GM08714 (cell line): ENCODE data around the gene SUPT4H1.
A peak's percentile ranks its signal among the peaks of the same experiment; 100 is the strongest.

Experiments
- H3K4me3 ChIP-seq: fragments of 200-500 bp; sonication (Bioruptor generic); 2 replicates; pipeline ENCODE4 v1.5.1; 2014; ENCODE audit warnings: mild to moderate bottlenecking, low read length, inconsistent platforms
- ZNF274 ChIP-seq: IDR thresholded peaks from 2 replicates; pipeline ENCODE4 v1.6.1; 2012; ENCODE audit warnings: mild to moderate bottlenecking, low read depth, low read length

The SUPT4H1 gene

DNA sequence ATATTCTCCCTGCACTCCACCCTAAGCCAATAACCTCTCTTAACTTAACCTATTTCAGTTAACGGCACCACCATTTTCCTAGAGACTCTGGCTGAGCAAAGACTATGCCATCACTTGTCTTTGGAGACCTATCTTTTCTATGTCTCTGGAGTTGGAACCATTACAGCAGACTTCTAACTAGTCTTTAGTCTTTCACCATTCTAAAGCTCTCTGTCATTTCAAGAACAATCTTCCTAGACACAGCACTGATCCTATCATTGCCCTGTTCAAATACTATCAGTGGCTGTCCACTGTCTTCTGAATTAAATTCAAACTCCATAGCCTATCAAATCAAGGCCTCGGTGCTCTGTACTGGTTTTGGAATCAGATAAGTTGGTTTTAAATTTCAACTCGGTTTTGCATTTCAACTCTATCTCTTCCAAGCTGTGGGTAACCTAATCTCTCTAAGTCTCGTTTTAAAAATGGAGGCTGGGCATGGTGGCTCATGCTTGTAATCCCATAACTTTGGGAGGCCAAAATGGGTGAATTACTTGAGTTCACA is 33.4 kb upstream of the SUPT4H1 start:
- H3K4me3 ChIP-seq: no peak overlapping the region
- no peak for TF ChIP-seq ZNF274

DNA sequence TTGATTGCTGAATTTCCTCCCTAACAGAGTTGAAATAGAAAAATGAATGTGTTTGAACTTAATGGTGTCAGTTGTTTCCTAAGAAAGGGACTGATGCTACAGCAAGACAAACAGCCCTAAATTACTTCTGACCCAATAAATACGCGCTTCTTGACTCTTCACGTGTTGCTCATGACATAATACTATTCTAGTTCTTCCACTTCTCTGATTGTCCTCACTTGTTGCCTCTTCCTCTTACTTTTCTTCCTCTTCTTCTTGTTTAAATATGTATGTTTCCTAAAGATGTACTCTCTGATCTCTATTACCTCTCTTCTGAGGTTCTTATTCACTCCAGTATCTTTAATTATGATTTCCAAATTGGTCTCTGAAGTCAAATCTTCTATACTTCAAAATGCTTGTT is 32.9 kb upstream of the SUPT4H1 start:
- H3K4me3 ChIP-seq: no peak overlapping the region
- TF ChIP-seq ZNF274: no peak

DNA sequence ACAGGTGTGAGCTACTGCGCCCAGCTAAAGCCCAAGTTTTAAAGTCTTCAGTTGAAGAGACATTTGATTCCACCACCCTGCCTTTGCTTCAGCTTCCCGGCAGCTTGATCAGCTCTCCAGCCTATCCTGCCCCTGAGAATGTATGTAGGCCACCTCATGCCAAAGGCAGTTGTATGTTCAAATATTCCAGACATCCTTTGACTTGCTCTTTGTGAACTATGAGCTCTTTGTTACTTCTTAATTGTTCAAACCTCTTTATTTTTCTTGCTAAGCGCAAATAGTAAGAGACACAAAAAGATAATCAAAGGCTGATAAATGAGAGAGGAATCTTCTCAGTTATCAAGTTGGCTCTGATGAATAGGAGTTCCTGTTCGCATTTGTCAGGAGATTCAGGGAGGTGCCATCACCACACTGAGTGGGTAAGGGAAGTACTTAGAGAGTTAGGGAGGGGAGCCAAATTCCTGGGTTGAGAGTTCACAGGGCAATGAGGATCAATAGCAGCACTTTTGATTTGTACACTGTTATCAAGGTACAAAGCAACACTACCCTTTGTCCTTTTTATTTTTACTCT is 32.0 kb upstream of the SUPT4H1 start:
- no peak overlapping the region for H3K4me3 ChIP-seq
- TF ChIP-seq ZNF274: no peak

DNA sequence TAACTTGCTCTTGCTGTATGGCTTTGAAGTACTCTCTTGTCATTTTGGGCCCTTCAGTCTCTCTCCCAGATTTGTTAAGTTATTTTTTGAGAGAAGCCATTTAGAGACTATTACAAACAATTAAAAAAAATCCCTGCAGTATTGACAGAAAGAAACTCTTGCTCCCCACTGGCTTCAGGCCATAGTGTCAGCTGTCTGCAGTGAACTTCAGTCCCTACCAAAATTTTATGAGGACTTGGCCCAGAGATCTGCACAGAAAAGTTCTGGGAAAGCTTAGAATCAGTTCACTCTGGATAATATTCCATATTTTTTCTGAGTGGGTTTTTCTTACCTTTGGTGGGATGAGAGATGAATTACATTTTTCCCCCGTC is 30.9 kb upstream of the SUPT4H1 start:
- peak overlapping the region; percentile 4; the same call in 1 of the 2 replicates for H3K4me3 ChIP-seq
- no peak for TF ChIP-seq ZNF274

DNA sequence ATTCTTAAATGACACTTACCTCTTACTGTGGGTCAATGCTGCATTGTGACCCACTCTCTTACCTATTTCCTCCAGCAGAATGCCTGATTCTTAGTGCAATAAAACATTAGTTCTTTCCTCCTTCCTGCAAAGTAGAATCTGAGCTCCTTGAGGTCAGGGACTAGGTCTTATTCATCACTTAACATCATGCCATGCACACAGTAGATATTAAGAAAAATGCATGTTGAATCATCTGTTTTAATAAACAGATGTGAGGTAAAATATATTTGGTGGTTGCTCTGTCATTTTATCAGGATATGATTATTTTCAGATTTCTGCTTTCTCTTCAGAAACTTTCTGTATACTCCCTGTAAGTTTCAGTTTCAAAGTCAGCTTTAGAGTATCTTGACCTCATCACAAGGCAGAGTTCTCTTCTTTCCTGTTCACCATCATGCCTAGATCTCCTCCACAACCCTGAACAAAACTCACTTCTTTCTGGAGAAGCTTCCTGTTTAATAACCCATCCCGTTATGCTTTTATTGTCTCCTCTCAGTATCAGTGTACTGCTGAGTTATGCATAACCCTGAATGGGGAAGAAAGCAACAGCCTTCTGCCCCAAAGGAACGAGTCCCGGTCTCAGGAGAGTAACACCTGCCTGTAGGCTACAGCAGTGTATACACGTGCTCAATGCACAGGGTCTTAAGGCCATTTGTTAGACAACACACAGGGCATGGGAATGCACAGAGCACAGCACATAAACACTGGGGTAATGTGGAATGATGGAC is 30.3 kb upstream of the SUPT4H1 start:
- TF ChIP-seq ZNF274: no peak
- peak overlapping the region; percentile 4; the same call in 1 of the 2 replicates for H3K4me3 ChIP-seq

DNA sequence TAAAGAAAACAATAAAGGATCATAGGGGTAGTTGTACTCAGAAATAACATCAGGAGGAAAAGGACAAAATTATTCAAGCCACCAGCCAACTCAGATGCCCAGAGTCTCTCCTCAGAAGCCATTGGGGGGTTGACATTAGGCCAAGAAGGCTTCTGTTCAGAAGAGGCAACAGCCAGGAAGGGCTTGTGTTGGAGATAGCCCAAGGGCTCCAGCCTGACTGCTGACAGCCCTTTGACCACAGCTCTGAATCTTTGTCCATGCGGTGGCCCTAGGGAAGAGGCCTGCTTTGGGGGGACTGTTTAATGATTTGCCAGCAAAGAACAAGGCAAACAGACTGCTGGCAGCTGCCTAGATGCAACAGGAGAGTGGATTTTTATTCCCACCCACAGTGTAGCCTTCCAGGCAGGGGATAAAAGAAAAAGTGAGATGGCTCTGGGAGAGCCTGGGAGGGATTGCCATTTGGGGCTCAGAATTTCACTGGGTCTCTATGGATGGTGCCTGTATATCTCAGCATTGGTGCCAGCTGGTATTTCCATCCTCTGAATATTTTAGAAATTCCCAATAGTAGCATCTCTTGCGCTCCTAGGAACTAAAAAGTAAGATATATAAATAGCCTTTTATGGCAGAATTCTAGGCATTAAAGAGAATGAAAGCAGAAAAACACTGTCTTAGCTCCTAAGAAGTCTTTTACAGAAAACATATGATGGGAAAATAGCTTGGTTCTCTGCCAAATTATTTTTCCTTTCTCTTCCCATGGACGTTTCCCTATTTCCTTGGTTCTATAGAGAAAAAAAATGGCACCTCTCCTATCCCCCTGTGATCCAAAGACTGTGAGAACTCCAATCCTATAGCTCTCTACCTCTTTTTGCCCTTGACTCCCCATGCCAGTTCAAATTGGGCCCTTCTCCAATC is 29.4 kb upstream of the SUPT4H1 start:
- TF ChIP-seq ZNF274: no peak
- no peak overlapping the region for H3K4me3 ChIP-seq

DNA sequence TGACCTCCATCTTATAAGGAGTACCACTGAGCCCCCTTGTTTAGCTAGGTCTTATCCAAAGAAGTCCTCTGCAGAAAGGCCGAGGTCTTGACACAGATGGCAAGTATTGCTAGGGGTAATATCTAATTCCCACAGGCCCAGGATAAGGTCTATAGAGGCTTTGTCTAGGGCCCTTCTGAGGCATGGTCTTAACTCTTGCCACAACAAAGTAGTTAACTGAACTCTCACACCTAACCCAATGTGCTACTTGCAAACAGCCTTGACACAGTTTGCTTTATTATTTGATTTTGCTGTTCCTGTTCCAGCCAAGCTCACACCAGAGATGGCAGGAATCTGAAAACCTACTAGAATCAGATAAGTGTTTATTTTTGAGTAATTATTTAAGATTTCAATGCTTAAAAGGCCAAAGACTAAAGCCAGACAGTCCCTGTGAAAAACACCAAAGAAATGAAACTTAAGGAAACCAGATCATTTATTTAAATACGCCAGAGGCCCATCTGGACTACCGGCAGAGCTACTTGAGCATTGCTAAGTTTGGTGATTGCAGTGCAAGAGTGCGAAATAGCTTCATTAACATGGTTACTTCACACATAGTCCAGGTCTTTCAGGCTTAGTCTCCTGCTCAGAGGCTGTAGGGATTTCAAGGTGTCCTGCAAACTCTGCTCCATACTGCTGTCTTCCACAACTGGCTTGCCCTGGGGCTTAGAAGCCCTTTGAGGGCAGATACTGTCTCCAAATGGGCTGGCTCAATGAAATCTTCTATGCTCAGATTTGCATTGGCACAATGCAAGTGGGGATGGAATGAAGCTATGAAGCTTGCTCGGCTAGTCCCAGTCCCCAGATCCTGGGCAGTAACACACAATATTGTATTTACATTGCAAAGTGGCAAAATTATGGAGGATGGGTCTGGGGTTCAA is 28.5 kb upstream of the SUPT4H1 start:
- no peak for TF ChIP-seq ZNF274
- H3K4me3 ChIP-seq: no peak overlapping the region

DNA sequence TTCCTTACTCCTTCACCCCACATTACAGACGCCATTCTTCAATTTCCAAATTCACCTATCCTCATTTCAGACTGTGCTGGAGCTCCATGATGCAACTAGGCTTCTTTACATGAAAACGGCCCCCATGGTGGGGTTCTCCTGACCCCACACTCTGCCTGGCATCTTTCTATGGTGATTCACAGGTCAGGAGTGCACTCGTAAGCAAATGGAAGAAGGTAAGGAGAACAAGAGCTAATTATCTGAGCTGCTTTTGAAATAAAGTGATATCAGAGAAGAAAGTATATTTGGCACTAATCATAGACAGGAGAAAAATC is 27.5 kb upstream of the SUPT4H1 start:
- no peak overlapping the region for H3K4me3 ChIP-seq
- no peak for TF ChIP-seq ZNF274

DNA sequence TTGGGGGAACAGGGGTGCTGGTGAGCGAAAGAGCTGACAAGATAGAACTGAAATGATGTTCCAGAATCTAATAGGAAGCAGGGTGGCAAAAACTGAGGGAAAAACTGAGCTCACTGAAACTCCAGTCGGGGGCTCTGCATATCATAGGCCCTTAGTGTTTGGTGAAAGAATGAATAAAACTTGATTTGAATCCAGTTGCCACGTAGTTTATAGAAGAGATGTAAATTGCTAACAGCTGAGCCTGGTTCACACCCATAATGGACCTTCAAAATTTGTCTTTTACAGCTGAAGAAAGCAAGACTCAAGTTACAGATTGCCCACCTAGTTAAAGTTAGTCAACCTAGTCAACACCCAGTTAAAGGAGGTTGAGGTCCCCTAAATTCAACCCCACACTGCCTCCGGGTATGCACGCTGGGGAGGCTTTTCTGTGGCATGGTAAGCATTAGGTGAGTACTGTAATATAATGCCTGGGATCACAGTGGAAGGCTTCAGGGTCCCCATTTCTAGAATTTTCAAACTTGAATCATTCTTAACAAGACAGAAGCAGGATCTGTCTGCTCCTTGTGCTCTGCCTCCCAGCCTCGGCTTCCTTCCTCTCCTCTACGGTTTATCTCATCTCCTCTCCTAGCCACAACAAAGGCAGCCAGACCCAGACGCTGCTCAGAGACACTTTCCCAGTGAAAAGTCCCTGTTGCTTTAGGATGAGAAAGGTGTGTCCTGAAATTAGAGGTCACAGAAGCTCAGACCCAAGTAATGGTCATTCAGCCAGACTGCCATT is 26.9 kb upstream of the SUPT4H1 start:
- H3K4me3 ChIP-seq: no peak overlapping the region
- no peak for TF ChIP-seq ZNF274

DNA sequence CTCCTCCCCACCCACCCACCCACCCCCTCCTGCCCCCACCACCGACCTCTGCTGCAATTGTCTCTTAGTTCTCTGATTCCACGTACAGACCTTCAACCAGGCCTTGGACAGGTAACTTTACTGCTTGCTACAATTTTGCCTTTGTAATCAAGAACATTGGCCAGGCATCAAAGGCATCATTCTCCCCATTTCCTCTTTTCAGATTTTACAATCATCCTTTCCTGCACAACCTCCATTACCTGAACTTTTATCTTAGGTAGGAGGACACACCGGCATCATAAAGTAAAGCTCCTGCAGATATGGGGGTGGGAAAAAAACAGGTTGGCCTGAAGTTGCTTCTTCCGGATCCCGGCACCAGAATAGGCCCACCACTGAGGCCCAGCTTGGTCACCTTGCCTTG is 25.7 kb upstream of the SUPT4H1 start:
- TF ChIP-seq ZNF274: no peak
- H3K4me3 ChIP-seq: no peak overlapping the region

DNA sequence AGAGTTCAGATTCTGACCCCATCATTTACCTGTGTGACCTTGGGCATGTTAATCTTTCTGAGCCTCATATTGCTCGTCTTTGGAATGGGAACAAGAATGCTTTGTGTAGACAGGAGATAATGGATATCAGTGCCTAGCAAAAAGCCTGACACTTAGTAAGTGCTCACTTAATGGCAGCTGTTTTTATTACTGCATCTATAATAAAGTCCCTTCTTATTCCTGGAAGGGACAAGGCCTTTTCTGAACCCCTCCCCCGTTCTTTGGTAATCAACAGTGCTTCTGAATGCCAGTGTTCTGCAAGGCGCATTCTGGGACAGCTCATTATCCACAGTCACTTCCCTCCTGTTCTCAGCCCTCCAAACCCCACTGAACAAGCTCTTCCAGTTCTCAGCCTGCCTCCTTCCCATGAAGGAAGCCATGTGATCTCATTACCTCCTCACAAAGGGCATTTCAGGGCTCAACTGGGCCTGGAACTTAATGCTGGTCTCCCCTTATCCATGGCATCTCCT is 25.1 kb upstream of the SUPT4H1 start:
- no peak overlapping the region for H3K4me3 ChIP-seq
- TF ChIP-seq ZNF274: no peak

DNA sequence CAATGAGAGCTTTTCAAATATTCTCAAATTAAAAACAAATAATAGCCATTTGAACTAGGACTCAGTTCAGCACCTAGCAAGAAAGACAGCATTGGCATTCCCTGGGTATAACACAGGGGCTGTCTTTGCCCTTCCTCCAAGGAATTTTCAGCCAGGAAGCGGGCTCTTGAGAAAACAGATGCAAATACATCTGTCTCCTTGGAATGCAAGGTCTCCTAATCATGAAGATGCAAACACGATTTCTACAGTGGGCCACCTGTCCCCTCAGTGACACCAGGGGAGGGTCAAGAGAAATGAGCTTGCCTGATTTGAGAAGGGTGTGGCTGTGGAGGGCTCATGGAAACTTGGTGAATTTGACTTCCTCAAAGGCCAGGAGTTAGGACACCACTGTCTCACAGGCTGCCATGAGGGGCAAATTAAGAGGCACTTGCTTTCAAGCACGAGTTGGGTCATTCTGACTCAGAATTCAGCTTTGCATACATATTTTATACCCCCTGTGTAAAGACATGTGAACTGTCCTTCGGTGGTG is 24.5 kb upstream of the SUPT4H1 start:
- TF ChIP-seq ZNF274: no peak
- H3K4me3 ChIP-seq: no peak overlapping the region
